CD4-positive, CD25-positive, alpha-beta regulatory T cell (primary cell): ENCODE measurements around the gene LRRC15. TPM values are rescaled to one million over a fixed set of nuclear protein-coding genes. Genes with fewer than 3 reads are reported as not detected.

Experiments
- ATAC-seq, 2 donors: fragments of 150-1000 bp; cut with Tn5 transposase; one replicate each; pipeline ENCODE4 v1.10.0; 2021; ENCODE audit warnings: low read depth in 2 of 2, moderate number of reproducible peaks in 2 of 2, moderate library complexity in 1 of 2
- DNase-seq, 3 donors: peaks; one replicate each; pipeline versions ENCODE4 v3.0.0 to v3.0.0-alpha.2; 2012 to 2022; ENCODE audit warnings: mixed read lengths in 1 of 3
- H3K27ac ChIP-seq: one replicate; pipeline ENCODE4 v1.7.0; 2013; ENCODE audit warnings: mild to moderate bottlenecking, low read length; ENCODE audit not compliant: insufficient read depth, poor library complexity, severe bottlenecking
- H3K27me3 ChIP-seq: one replicate; pipeline ENCODE4 v1.7.0; 2013; ENCODE audit warnings: low read length; ENCODE audit not compliant: control insufficient read depth, insufficient read depth
- H3K36me3 ChIP-seq: one replicate; pipeline ENCODE4 v1.7.0; 2013; ENCODE audit warnings: mild to moderate bottlenecking, low read length, moderate library complexity; ENCODE audit not compliant: control insufficient read depth, insufficient read depth
- H3K4me1 ChIP-seq: 2 replicates; pipeline ENCODE4 v1.7.0; 2013; ENCODE audit warnings: mild to moderate bottlenecking, low read length; ENCODE audit not compliant: insufficient read depth, control insufficient read depth, poor library complexity, severe bottlenecking
- H3K4me3 ChIP-seq: one replicate; pipeline ENCODE4 v1.7.0; 2013; ENCODE audit warnings: low read depth, mild to moderate bottlenecking, low read length, moderate library complexity
- H3K9me3 ChIP-seq, 2 experiments: 1 replicate in 1 of 2; 2 replicates in 1 of 2; pipeline ENCODE4 v1.7.0; 2013; ENCODE audit warnings: low read length in 2 of 2, mild to moderate bottlenecking in 1 of 2, moderate library complexity in 1 of 2; ENCODE audit not compliant: control insufficient read depth in 2 of 2
- H3K27ac Mint-ChIP-seq, 3 donors: one replicate each; pipeline ENCODE4 v1.8.0; 2020 to 2022; ENCODE audit warnings: mild to moderate bottlenecking in 3 of 3, mixed read lengths in 3 of 3, moderate library complexity in 2 of 3
- H3K27me3 Mint-ChIP-seq: one replicate; pipeline ENCODE4 v1.8.0; 2022; ENCODE audit warnings: mild to moderate bottlenecking, mixed read lengths
- H3K36me3 Mint-ChIP-seq: one replicate; pipeline ENCODE4 v1.8.0; 2020; ENCODE audit warnings: mixed read lengths
- H3K4me1 Mint-ChIP-seq, 4 donors: one replicate each; pipeline ENCODE4 v1.8.0; 2020 to 2022; ENCODE audit warnings: mixed read lengths in 4 of 4, mild to moderate bottlenecking in 1 of 4
- H3K4me3 Mint-ChIP-seq, 4 donors: one replicate each; pipeline ENCODE4 v1.8.0; 2020 to 2022; ENCODE audit warnings: mild to moderate bottlenecking in 4 of 4, mixed read lengths in 4 of 4, moderate library complexity in 3 of 4
- H3K9me3 Mint-ChIP-seq, 7 donors: one replicate each; pipeline ENCODE4 v1.8.0; 2020 to 2022; ENCODE audit warnings: mixed read lengths in 7 of 7, mild to moderate bottlenecking in 3 of 7, moderate library complexity in 2 of 7
- polyA plus RNA-seq, 4 donors: library from polyadenylated mRNA; unstranded; fragments of 300-500 nt; fragmentation: Illumina TruSeq; gene quantifications; one replicate each; pipeline ENCODE4 v1.2.3, GENCODE V29; 2021
- total RNA-seq: library from RNA; stranded (reverse); gene quantifications from one replicate; pipeline ENCODE4 v1.2.3, GENCODE V29; 2022

The LRRC15 gene
- not detected for total RNA-seq
- not detected for polyA plus RNA-seq

GRCh38 chr3:194369522-194370279 lies at the start of gene LRRC15:
LRRC15 (minus strand) TSS chr3:194369743; CDS start chr3:194361043, 8,700 bp downstream.
- H3K36me3 Mint-ChIP-seq = no peaks in the 10 kb centered on the region
- H3K4me1 ChIP-seq = no peaks in the 10 kb centered on the region
- peaks cover 10% of the 10 kb centered on the region for H3K27me3 ChIP-seq
- ATAC-seq = no peak
- no peak within 1 kb of the TSS for H3K4me3 Mint-ChIP-seq
- peaks cover 0 to 2% (median 0%) of the 10 kb centered on the region in 4 donors for H3K4me1 Mint-ChIP-seq
- H3K27ac Mint-ChIP-seq = no peak within 1 kb of the TSS
- peaks cover 0 to 2% (median 0%) of the 10 kb centered on the region in 7 donors for H3K9me3 Mint-ChIP-seq
- H3K27ac ChIP-seq = no peak within 1 kb of the TSS
- peak in 1 of 3 donors; percentile 6 for DNase-seq
- H3K9me3 ChIP-seq = no peaks in the 10 kb centered on the region
- H3K36me3 ChIP-seq = no peaks in the 10 kb centered on the region
- no peak within 1 kb of the TSS for H3K4me3 ChIP-seq
- H3K27me3 Mint-ChIP-seq = peaks cover 44% of the 10 kb centered on the region

- H3K36me3 ChIP-seq = peaks cover 36% of the 10 kb centered on the region
- H3K4me3 Mint-ChIP-seq = no peak overlapping the region
- H3K36me3 Mint-ChIP-seq = peaks cover 26% of the 10 kb centered on the region
Measured at GRCh38 chr3:194418671-194419070, 49.1 kb upstream of the LRRC15 start.

GRCh38 chr3:194407423-194407822 lies 37.9 kb upstream of the LRRC15 start:
- no peak overlapping the region for H3K27ac Mint-ChIP-seq
- ATAC-seq = no peak

More at GRCh38 chr3:194418671-194419070, 49.1 kb upstream of the LRRC15 start:
- no peak for ATAC-seq
- Histone ChIP-seq H3K27ac (no peak overlapping the region), H3K4me3 (no peak overlapping the region), H3K27me3 (no peaks in the 10 kb centered on the region), H3K9me3 (no peaks in the 10 kb centered on the region), H3K4me1 (no peaks in the 10 kb centered on the region)
- peaks cover 0 to 1% (median 0%) of the 10 kb centered on the region in 7 donors for H3K9me3 Mint-ChIP-seq
- H3K4me1 Mint-ChIP-seq = peaks cover 0 to 23% (median 3%) of the 10 kb centered on the region in 4 donors
- no peak for DNase-seq
- no peak overlapping the region for H3K27ac Mint-ChIP-seq
- H3K27me3 Mint-ChIP-seq = no peaks in the 10 kb centered on the region

GRCh38 chr3:194405766-194406165 lies 36.2 kb upstream of the LRRC15 start:
- H3K27ac Mint-ChIP-seq = no peak overlapping the region
- no peaks in the 10 kb centered on the region for H3K27me3 Mint-ChIP-seq
- no peak for DNase-seq
- H3K36me3 Mint-ChIP-seq = peaks cover 23% of the 10 kb centered on the region
- peaks cover 12% of the 10 kb centered on the region for H3K36me3 ChIP-seq
- peaks cover 2 to 8% (median 4%) of the 10 kb centered on the region in 4 donors for H3K4me1 Mint-ChIP-seq
- H3K27ac ChIP-seq = no peak overlapping the region
- H3K27me3 ChIP-seq = no peaks in the 10 kb centered on the region
- H3K4me1 ChIP-seq = no peaks in the 10 kb centered on the region
- no peaks in the 10 kb centered on the region for H3K9me3 Mint-ChIP-seq
- H3K9me3 ChIP-seq = no peaks in the 10 kb centered on the region
- no peak overlapping the region for H3K4me3 ChIP-seq
- no peak overlapping the region for H3K4me3 Mint-ChIP-seq
- no peak for ATAC-seq

More at GRCh38 chr3:194407423-194407822, 37.9 kb upstream of the LRRC15 start:
- H3K9me3 ChIP-seq = no peaks in the 10 kb centered on the region
- H3K4me1 ChIP-seq = no peaks in the 10 kb centered on the region
- no peaks in the 10 kb centered on the region for H3K9me3 Mint-ChIP-seq
- H3K4me3 ChIP-seq = no peak overlapping the region
- H3K27me3 ChIP-seq = no peaks in the 10 kb centered on the region
- H3K27ac ChIP-seq = no peak overlapping the region
- H3K36me3 Mint-ChIP-seq = peaks cover 31% of the 10 kb centered on the region
- DNase-seq = no peak
- H3K36me3 ChIP-seq = peaks cover 23% of the 10 kb centered on the region
- H3K27me3 Mint-ChIP-seq = no peaks in the 10 kb centered on the region
- H3K4me3 Mint-ChIP-seq = no peak overlapping the region
- peaks cover 4 to 8% (median 6%) of the 10 kb centered on the region in 4 donors for H3K4me1 Mint-ChIP-seq

- Mint-ChIP-seq H3K27ac (no peak overlapping the region), H3K4me3 (no peak overlapping the region), H3K27me3 (peaks cover 7% of the 10 kb centered on the region), H3K9me3 (peaks cover 0 to 1% (median 0%) of the 10 kb centered on the region in 7 donors), H3K4me1 (peaks cover 6 to 12% (median 6%) of the 10 kb centered on the region in 4 donors), H3K36me3 (peaks cover 19% of the 10 kb centered on the region)
- H3K4me3 ChIP-seq = no peak overlapping the region
- H3K4me1 ChIP-seq = no peaks in the 10 kb centered on the region
- DNase-seq (peak; percentile 19 to 75 (median 63)), ATAC-seq (no peak)
- H3K27me3 ChIP-seq = no peaks in the 10 kb centered on the region
- no peak overlapping the region for H3K27ac ChIP-seq
- H3K36me3 ChIP-seq = peaks cover 11% of the 10 kb centered on the region
- H3K9me3 ChIP-seq = no peaks in the 10 kb centered on the region
Measured at GRCh38 chr3:194404365-194405140, 35.0 kb upstream of the LRRC15 start.

GRCh38 chr3:194401868-194402329 lies 32.4 kb upstream of the LRRC15 start:
- ATAC-seq (no peak), DNase-seq (no peak)
- H3K9me3 Mint-ChIP-seq = peaks cover 0 to 1% (median 0%) of the 10 kb centered on the region in 7 donors
- Histone ChIP-seq H3K27me3 (peaks cover 13% of the 10 kb centered on the region), H3K4me1 (peaks cover 21% of the 10 kb centered on the region), H3K27ac (no peak overlapping the region), H3K9me3 (no peaks in the 10 kb centered on the region), H3K4me3 (no peak overlapping the region), H3K36me3 (peaks cover 3% of the 10 kb centered on the region)
- peak overlapping the region in 1 of 4 donors; percentile 22 for H3K4me3 Mint-ChIP-seq
- H3K27me3 Mint-ChIP-seq = peaks cover 14% of the 10 kb centered on the region
- H3K36me3 Mint-ChIP-seq = peaks cover 9% of the 10 kb centered on the region
- H3K27ac Mint-ChIP-seq = no peak overlapping the region
- peaks cover 17 to 34% (median 26%) of the 10 kb centered on the region in 4 donors for H3K4me1 Mint-ChIP-seq

GRCh38 chr3:194401346-194401745 lies 31.8 kb upstream of the LRRC15 start:
- no peak for ATAC-seq
- Mint-ChIP-seq H3K36me3 (peaks cover 9% of the 10 kb centered on the region), H3K4me3 (no peak overlapping the region), H3K4me1 (peaks cover 17 to 37% (median 28%) of the 10 kb centered on the region in 4 donors), H3K9me3 (peaks cover 0 to 1% (median 0%) of the 10 kb centered on the region in 7 donors), H3K27ac (no peak overlapping the region), H3K27me3 (peaks cover 17% of the 10 kb centered on the region)
- DNase-seq = no peak
- Histone ChIP-seq H3K9me3 (no peaks in the 10 kb centered on the region), H3K36me3 (peaks cover 3% of the 10 kb centered on the region), H3K27ac (no peak overlapping the region), H3K4me1 (peaks cover 26% of the 10 kb centered on the region), H3K27me3 (peaks cover 13% of the 10 kb centered on the region), H3K4me3 (no peak overlapping the region)
